GM19025 (cell line): ENCODE results near the gene NFASC.

Experiments
- ATAC-seq: cut with Tn5 transposase; IDR thresholded peaks from one replicate; pipeline ENCODE4 v1.9.1; 2021; ENCODE audit warnings: mild to moderate bottlenecking, low read depth, moderate library complexity; ENCODE audit not compliant: unreplicated experiment

The NFASC gene

DNA sequence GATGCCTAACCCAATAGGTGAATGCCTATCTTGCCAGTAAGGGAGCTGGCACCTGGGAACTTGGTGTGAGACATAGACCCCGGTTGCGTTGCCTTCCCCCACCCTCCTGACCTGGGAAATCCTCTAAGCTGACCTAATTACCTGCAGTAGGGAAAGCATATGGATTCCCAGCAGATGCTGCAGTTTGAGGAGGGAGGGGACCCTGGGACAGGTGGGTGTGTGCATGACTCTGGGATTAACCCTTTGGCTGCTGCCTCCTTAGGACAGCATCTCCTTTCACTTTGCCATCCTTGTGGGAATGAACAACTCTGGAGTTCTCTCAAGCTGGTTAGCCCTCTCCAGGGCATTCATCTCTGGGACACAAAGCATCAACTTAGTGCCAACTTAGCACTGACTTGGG, 16.4 kb upstream of the NFASC start:
- ATAC-seq = no peak

DNA sequence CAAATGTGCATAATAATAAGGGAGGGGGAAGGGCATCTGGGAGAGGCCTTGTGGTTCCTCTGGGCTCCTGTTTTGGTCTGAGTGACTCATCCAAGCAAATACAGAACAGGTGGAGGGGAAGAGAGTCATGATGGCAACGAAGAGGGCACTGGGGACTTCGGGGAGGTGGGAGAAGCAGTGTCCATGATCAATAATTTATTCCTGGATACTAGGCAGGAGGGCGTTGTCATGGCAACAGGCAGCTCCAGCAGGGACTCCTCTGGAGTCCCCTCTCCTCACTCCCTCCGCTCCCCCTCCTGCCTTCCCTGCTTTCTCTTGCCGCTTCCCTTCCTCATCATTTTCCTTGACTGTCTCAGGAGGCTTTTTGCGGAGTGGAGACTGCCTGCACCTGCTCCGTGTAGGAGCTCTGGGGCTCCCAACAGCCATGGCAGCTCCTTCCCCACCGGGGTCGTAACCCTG, 12.3 kb upstream of the NFASC start:
- ATAC-seq = no peak

DNA sequence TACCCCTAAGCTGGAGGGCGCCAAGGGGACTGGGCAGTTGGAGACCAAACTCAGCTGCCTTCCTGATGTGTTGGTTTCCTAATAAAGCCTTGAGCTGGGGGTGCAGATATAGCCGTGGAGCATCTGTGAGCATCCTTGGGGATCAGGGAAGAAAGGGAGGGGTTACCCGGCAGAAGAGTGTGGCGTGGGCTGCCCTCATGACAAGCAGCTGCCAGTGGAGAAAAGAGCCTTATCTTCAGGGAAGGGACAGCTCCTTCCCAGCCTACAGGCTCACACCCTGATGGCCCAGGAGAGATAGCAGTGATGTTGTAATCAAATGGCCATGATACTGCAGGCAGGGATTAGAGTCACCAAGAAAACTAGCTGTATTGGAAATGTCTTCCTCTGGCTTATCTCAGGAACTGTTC, 10.8 kb upstream of the NFASC start:
- ATAC-seq = no peak

DNA sequence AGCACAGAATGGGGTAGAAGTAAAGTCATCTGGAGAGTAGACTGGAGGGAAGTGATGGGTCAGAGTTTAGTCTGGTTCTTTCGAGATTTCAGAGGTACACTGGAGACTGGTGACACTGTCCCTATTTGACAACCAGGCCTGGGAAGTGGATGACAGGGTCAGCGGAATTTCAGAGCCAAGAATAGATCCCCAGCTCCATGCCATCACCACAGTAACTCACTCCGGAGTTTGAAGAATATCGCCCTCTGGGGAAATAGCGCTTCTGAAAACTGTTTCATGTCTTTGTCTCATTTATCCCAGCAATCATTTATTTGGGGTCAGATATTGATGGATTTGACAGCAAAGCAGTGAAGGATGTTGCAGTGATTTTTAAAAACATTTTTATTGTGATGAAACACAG, 7.6 kb upstream of the NFASC start:
- ATAC-seq = no peak

DNA sequence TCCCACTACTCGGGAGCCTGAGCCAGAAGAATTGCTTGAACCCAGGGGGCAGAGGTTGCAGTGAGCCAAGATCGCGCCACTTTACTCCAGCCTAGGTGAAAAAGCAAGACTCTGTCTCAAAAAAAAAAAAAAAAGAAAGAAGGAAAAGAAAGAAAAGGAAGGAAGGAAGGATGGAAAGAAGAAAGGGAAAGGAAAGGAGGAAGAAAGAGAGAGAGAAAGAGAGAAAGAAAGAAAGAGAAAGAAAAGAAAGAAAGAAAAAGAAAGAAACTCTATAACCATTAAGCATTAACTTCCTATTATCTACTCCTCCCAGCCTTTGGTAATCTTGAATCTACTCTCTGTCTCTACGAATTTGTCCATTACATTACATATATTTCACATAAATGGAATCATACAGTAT, 6.9 kb upstream of the NFASC start:
- no peak for ATAC-seq

DNA sequence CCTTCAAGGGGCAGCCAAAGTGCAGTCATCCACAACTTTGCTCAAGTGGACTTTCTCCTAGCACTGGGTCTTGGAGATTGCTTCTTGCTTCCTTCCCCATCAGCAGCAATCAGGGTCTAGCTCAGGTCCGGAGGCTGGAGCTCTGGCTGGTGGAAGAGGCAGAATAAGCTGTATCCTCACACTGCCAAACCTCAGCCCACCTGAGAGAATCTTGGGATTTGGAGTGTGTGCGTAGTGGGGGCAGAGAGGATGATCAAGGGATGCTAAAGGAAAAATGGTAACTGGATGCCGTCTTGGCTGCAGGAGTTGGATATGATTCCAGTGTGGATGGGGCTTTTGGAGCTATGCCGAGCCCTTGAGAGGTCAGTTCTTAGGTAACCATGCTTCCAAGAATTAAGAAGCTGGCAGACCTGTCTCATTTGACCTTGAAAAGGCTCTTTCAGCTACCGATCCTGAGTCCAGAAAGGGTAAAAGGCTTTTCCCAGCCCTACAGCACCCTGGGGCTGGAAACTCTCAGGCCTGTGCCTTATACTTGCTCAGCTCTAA, 4.5 kb upstream of the NFASC start:
- ATAC-seq = no peak

DNA sequence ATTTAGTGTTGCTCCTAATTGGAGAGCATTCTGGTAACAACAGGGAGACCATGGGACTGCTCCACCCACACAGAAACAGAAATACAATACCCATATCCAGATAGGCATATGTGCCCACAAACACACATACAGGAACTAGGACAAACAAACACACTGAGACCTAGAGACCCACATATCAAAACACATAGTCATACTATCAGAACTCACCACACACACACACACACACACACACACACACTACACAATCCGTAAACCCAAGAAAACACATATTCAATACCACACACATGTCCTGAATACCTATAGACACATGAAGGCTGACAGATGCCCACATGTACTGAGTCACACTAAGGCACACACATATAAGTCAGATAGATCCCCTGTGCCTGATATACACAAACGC, 3.5 kb upstream of the NFASC start:
- no peak for ATAC-seq

DNA sequence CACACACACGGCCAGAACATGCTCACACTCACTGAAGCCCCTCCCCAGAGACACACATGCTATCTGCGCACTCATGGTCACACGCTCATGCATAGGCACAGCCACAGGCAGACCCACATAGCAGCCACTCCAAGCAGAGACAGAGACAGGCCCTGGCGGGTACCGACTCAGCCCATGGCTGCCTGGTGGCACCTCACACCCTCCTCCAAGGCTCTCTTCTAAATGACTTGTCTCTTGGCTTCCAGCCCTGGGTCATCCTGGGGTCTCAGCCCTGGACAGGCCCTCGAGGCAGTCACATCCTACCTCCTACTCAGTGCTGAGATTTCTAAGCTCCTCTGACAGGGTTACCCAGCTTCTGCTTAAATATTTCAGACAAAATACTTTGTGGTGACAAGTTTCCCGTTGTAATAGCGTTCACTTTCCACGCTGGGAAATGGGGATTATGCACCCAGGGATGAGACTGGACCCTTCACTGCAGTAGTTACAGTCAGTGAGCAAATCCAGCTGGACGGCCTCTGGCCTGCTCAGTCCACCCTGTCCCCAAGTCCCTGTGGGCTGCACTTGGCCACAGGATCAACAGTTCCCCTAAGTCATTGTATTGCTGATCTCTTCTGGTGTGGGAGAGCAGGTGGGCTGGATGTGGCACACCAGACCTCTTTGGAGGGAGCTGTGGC, 2.9 kb upstream of the NFASC start:
- no peak for ATAC-seq

DNA sequence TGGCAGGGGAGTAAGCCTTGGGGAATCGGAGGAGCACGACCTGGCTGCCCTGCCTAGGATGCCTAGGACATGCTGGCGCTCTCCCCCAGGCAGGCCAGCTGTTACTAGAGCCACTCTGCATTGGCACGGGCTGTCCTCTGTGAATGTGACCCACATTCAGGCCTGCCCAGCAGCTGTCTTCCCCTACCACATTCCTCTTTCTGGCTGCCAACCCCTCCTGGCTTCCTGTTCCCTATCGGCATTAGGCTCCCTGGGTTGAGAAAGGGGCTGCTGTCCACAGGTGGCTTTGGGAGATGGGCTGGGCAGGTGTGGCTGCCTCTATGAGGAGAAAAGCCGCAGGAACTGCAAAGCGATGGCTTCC, 2.3 kb upstream of the NFASC start:
- ATAC-seq = no peak

DNA sequence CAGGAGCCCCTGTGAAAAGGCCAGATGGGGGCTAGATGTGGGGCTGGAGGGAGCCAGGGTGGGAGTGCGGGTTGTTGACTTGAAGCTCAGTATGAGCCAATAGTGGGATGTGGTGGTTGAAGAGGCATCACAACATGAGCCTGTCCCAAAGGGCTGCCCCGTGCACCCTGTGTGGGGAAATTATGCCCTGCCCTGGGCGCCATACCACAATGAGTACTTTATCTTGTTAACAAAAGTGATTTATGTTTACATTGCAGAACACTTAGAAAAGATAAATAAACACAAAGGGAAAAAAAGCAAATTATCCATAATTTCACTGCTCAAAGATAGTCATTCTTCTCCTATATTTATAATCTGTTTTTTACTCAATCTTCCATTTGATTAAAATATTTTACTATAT, 1.6 kb upstream of the NFASC start:
- ATAC-seq = no peak

DNA sequence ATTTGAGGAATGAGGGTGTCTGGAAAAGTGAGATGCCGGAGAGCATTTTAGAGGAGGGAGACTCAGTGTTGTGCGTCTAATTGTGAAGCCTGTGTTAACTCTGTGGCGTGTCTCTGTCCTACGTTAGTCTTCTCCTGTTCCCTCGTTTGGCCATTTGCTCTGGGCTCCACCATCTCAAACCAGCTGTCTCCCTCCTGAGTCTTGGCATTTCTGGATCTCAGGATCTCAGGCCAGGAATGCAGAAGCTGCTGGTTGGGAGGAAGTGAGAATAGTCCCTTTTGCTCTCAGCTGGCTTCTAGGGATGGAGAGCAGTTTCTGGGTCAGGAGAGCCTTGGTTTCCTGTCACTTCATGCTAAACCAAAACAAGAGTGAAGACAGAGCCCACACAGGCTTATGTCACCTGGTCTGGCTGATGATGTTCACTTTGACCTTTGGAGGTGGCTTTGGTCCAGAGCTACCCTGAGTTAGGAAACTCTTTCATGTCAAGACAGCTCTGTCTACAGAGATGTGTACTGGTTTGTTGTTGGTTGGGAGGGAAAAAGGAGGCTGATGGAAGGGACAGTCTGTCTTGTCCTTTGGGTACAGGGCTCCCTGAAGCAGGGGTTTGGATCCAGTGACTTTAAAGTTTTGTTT, 859 bp downstream of the NFASC start:
- no peak for ATAC-seq

DNA sequence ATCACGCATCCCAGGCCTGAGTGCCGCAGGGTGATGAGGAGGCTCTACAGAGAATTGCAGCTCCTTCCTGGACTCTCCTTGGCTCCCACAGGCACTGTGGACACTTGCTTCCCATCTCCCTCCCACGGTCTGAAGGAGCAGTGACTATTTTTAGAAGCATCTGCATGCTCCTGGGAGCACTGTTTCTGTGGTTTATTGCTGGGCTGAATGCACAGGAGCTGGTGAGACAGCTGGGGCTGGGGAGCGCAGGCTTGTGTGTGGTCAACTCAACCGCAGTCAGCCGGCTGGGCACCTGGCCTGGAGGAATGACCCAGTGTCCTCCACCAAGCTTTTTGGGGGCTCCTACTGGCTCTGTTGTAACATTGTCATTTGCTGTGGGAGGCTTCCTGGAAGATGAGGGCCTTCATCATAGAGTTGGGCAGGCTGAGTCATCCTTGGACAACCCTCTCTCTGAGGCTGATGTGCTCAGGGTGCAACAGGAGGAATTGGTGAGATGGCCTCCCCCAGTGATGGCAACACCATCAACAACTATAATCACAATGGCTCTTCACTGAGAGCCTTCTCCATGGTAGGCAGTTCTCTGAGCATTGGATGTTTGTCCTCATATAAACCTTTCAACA, 1.7 kb downstream of the NFASC start:
- ATAC-seq = no peak

DNA sequence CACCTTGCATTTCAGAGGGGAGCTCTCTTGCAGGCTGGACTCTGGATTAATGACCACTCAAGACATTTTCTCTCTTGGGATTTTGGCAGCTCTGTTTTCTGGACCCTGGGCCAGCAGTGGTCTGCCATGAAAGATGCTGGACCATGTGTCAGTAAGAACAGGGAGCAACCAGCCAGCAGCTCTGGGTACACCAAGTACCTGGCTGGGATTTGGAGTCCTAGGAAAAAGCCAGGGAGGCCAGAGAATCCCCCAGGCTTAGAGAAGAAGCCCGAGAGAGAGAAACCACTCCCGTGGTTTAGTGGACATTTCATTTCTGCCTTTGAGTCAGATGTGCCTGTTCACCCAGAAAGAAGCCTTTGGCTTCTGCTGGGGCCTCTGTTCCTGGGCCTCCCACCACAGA, 2.5 kb downstream of the NFASC start:
- no peak for ATAC-seq

DNA sequence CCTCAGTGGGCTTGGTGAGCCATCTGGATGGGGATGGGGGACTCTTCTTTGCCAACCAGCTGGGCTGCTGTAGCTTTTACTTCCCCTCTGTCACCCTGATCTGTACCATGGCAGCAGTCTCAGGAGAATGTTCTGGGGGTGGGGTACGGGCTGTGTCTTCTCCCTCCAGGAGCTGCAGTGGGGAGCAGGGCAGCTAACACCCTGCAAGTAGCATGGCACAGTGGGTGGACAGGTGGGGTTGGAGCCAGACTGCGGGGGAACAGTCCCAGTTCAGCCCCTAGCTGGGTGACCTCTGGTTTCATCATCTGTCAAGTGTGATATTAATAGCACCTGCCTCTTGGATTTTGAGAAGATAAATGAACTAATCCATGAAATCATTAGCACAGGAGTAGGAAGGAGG, 3.1 kb downstream of the NFASC start:
- ATAC-seq = no peak

DNA sequence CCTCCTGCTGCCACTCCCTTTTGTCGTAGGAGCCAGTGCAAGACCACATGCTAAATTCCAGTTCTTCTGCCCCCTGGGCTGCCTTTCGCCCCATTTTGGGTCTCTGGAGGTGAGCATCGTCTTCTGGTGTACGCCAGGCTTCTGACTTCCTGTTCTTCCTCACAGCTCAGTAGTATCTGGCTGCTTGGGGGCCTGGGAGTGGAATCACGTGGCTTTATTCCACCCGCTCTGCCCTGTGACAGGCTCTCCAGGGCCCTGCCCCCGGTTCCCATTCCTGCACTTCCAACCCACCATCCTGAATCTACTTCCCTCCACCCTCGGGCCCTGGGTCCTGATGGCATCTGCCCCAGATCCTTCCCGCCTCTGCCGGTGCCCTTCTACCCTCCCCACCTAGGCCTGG, 3.6 kb downstream of the NFASC start:
- no peak for ATAC-seq

DNA sequence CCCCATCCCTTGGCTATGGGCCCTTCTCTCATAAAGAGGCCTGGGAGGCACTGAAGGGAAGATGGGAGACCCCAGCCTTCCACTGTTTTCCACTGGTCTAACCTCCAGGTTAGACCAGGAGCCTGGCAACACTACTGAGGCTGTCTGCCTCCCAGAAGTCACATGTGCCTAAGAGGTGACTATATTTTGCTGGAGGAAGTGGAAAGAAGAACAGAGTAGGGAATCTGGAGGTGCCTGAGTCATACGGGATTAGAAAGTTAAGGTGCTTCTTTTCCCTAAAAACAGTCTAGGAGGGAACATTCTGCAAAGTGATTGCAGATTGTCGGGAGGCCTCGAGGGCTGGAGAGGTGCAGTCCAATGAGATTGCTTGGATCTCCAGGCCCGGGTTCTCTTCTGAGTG, 4.6 kb downstream of the NFASC start:
- ATAC-seq = no peak

DNA sequence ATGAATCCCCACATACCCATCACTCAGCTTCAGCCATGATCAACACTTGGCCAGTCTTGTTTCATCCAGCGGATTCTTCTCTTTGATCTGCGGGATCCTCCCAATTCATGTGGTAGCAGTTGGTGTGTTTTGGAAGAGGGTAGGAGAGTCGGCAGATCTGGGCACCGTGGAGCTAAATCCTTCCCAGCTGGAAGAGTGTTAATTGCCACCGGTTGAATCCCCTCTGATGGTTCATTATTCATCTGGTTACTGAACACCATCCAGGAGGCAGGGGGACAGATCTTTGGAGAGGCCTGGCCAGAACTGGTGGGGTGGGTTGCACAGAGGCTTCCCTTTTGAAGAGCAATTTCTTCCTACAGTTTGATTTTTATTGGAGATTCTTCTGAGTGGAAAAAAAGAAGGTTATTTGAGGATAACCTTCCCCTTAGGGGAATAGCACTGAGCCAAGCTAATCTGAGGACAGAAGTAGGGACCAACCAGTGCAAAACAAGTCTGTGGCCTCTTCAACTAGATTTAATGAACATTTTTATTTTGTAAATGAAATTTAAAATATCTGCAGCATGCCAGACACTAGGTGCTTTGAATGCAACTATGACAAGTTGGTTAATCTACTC, 8.1 kb downstream of the NFASC start:
- ATAC-seq = no peak

DNA sequence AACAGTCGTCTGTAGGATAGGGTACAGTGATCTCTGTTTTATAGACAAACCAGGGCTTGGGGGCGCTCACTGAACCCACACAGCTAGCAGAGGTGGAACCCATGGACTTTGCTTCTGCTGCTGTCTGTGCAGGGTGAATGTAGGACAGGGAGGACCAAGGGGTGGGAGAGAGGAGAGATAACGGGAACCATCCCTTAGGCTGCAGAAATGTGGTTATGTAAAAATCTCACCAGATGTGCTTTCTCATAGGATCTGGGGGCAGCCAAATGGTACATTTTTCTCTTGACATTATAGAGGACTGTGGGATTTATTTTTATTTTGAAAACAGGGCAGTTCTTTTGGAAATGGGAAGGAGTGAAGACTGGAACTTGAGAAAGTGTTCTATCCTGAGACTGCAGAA, 8.7 kb downstream of the NFASC start:
- ATAC-seq = no peak

DNA sequence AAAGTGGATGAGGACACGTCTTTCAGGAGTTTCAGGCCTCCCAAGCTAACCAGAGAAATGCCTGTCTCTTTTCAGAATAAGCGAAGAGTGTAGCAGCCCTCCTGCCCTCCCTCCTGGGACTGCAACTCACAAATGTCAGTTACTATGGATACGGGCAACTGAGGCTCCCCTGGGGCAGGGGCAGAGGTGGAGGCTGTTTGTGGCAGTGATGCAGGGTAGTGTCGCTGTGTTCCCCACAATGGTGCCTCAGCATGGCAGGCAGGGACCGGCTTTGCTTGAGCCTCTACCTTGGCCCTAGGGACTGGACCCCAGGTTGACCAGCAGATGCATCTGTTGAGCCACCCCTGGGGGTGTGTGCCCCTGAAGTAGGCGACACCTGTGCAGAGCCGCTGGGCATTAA, 10.2 kb downstream of the NFASC start:
- no peak for ATAC-seq

DNA sequence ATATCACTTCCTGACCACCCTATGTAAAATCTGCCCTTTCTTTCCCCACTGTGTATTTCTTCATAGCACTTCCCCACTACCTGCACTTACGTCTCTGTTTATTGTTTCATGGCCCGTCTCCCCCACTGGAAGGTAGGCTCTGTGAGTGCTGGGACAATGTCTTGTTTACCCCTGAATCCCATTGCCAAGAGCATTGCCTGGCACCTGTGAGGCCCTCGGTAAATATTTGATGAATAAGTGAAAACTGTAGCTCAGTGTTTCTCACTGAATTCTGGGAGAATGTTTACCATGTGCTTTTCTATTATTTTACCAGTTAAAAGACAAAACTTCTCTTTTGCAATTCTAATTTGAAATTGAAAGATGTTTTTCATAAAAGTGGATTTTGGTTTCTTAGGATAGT, 11.8 kb downstream of the NFASC start:
- ATAC-seq = no peak

DNA sequence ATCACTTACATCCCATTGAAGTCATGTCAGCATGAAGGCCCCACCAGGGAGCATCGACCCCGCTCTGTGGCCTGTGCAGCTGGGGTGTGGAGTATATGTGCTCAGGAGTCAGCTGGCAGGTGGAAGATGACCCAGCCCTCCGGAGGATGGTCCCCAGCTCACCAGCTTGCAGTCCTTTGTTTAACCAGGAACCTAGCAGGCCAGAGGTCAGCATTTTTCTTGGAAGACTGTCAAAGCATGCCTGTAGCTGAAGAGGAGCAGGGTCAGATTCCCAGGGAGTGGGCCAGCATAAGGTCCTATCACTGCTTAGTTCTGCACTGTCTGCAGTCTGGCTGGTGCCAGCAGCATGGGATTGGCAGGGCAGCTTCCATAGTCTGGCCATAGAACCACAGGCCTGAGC, 12.7 kb downstream of the NFASC start:
- no peak for ATAC-seq
